CD14-positive monocyte (primary cell): ENCODE data around the gene THRB. TPM values are rescaled to one million over a fixed set of nuclear protein-coding genes. Genes with fewer than 3 reads are reported as not detected.

Source experiments
- DNase-seq, 3 donors: peaks; one replicate each; pipeline ENCODE4 v3.0.0-alpha.2; 2011 to 2022
- H2AFZ ChIP-seq: 2 replicates; pipeline ENCODE4 v1.6.0; 2012; ENCODE audit warnings: mild to moderate bottlenecking, low read depth, low read length, inconsistent platforms; ENCODE audit not compliant: insufficient read depth, poor library complexity, severe bottlenecking
- H3K27ac ChIP-seq, 2 donors: 1 replicate in 1 of 2; 2 replicates in 1 of 2; pipeline ENCODE4 v1.5.1; 2012 to 2013; ENCODE audit warnings: low read length in 2 of 2, control low read depth in 1 of 2, inconsistent platforms in 1 of 2, low read depth in 1 of 2, mild to moderate bottlenecking in 1 of 2
- H3K27me3 ChIP-seq, 2 donors: one replicate each; pipeline versions ENCODE4 v1.6.0 to v1.6.1; 2011 to 2013; ENCODE audit warnings: low read length in 2 of 2; ENCODE audit not compliant: control insufficient read depth in 2 of 2, insufficient read depth in 2 of 2
- H3K36me3 ChIP-seq, 2 donors: replicated peaks in 1 of 2; 1 replicate in 1 of 2; 2 replicates in 1 of 2; pipeline versions ENCODE4 v1.5.1 to v1.6.1; 2012 to 2013; ENCODE audit warnings: low read length in 2 of 2, control low read depth in 1 of 2, inconsistent platforms in 1 of 2, mild to moderate bottlenecking in 1 of 2; ENCODE audit not compliant: insufficient read depth in 2 of 2, control insufficient read depth in 1 of 2
- H3K4me1 ChIP-seq, 2 donors: 1 replicate in 1 of 2; 2 replicates in 1 of 2; pipeline versions ENCODE4 v1.5.1 to v1.6.1; 2012 to 2013; ENCODE audit warnings: low read length in 2 of 2, control low read depth in 1 of 2, inconsistent platforms in 1 of 2, mild to moderate bottlenecking in 1 of 2, moderate library complexity in 1 of 2; ENCODE audit not compliant: insufficient read depth in 2 of 2, control insufficient read depth in 1 of 2
- H3K4me2 ChIP-seq: replicated peaks from 2 replicates; pipeline ENCODE3; 2012; ENCODE audit warnings: low read length, moderate library complexity, mild to moderate bottlenecking; ENCODE audit not compliant: poor library complexity, severe bottlenecking; ENCODE audit errors: extremely low read depth
- H3K4me3 ChIP-seq, 3 experiments: fragments of 200-600 bp in 1 of 3; sonication (generic) in 1 of 3; replicated peaks in 1 of 3; 1 replicate in 2 of 3; 2 replicates in 1 of 3; pipeline ENCODE4 v1.5.1; 2011 to 2013; ENCODE audit warnings: low read length in 3 of 3, mild to moderate bottlenecking in 3 of 3, control low read depth in 2 of 3, low read depth in 2 of 3, inconsistent platforms in 1 of 3, moderate library complexity in 1 of 3
- H3K79me2 ChIP-seq: 2 replicates; pipeline ENCODE4 v1.6.0; 2012; ENCODE audit warnings: mild to moderate bottlenecking, control low read depth, inconsistent platforms, low read length, moderate library complexity; ENCODE audit not compliant: insufficient read depth
- H3K9ac ChIP-seq: 2 replicates; pipeline ENCODE4 v1.6.0; 2017; ENCODE audit warnings: low read length, mild to moderate bottlenecking; ENCODE audit not compliant: insufficient read depth, poor library complexity, severe bottlenecking
- H3K9me3 ChIP-seq, 2 donors: replicated peaks in 1 of 2; 1 replicate in 1 of 2; 2 replicates in 1 of 2; pipeline versions ENCODE4 v1.5.1 to v1.6.1; 2012 to 2013; ENCODE audit warnings: low read length in 2 of 2, control low read depth in 1 of 2; ENCODE audit not compliant: control insufficient read depth in 1 of 2, insufficient read depth in 1 of 2
- H4K20me1 ChIP-seq: 2 replicates; pipeline ENCODE4 v1.6.0; 2012; ENCODE audit warnings: mild to moderate bottlenecking, low read length, control low read depth, moderate library complexity; ENCODE audit not compliant: insufficient read depth
- H3K27ac Mint-ChIP-seq, 7 donors: one replicate each; pipeline ENCODE4 v1.8.0; 2020; ENCODE audit warnings: mild to moderate bottlenecking in 7 of 7, mixed read lengths in 7 of 7, moderate library complexity in 6 of 7, inconsistent platforms in 2 of 7
- H3K27me3 Mint-ChIP-seq, 3 donors: one replicate each; pipeline ENCODE4 v1.8.0; 2021 to 2022; ENCODE audit warnings: low read depth in 3 of 3, mild to moderate bottlenecking in 3 of 3, mixed read lengths in 3 of 3, moderate library complexity in 3 of 3, inconsistent platforms in 1 of 3
- H3K36me3 Mint-ChIP-seq, 2 donors: one replicate each; pipeline ENCODE4 v1.8.0; 2020; ENCODE audit warnings: mixed read lengths in 2 of 2, inconsistent platforms in 1 of 2, mild to moderate bottlenecking in 1 of 2
- H3K4me1 Mint-ChIP-seq: one replicate; pipeline ENCODE4 v1.8.0; 2020; ENCODE audit warnings: mild to moderate bottlenecking, mixed read lengths
- H3K4me3 Mint-ChIP-seq, 2 donors: one replicate each; pipeline ENCODE4 v1.8.0; 2020; ENCODE audit warnings: mild to moderate bottlenecking in 2 of 2, mixed read lengths in 2 of 2, moderate library complexity in 1 of 2
- H3K9me3 Mint-ChIP-seq, 7 donors: one replicate each; pipeline ENCODE4 v1.8.0; 2020 to 2022; ENCODE audit warnings: mixed read lengths in 7 of 7, mild to moderate bottlenecking in 6 of 7, moderate library complexity in 6 of 7, inconsistent platforms in 2 of 7
- WGBS: methylation state at CpG from one replicate; pipeline ENCODE4 v1.1.5; 2013; ENCODE audit warnings: missing lambda C conversion rate; ENCODE audit not compliant: insufficient coverage; 5-methylcytosine and 5-hydroxymethylcytosine counted together
- intact Hi-C, 2 donors: fragments of 100-400 bp; cut with micrococcal nuclease; formaldehyde crosslinking; loops; one replicate each; pipeline versions ENCODE4 v1.15.0 to v1.15.1; 2023
- polyA plus RNA-seq, 3 donors: library from polyadenylated mRNA; depleted of rRNA in 1 of 3; unstranded in 2 of 3; stranded (reverse) in 1 of 3; fragments of 300-500 nt in 2 of 3; fragments of >200 nt in 1 of 3; fragmentation: Illumina TruSeq in 2 of 3; gene quantifications; 1 replicate in 2 of 3; 2 replicates in 1 of 3; pipeline ENCODE4 v1.2.3, GENCODE V29; 2012 to 2021
- TF ChIP-seq, protein P1 (sequence below): fragments of 200-600 bp; IDR thresholded peaks from one replicate; pipeline ENCODE4 v1.8.0; 2022; ENCODE audit warnings: antibody characterized with exemption, mild to moderate bottlenecking

THRB gene
- polyA plus RNA-seq, 3 donors = 0.05 TPM; not detected in 2

DNA sequence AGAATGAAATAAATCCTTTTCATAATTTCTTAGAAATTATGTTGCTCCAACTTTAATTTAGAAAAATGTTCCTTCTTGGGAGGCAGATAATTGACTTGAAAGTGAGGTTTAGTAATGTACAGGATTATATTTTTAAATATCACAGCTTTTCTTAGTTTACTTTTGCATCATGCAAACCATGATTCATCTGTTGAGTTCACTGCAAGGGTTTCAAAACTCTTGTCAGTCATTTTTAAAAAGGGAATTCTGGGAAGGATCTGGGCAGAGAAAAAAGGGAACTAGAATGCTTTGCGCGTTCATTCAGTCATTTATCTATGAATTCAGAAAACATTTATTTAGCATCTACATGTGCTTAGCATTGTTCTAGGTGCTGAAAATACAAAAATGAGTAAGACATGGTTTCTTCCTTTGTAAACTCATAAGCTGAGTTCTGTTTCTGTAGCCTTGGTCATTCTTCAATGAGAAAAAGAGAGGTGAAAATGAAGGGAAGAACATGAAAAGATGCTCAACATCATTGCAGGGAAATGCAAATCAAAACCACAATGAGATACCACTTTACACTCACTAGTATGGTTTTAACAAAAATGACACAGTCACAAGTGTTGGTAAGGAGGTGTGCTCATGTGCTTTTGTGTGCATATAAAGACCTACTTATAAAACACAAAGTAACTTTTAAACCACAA, 340.5 kb downstream of the THRB start:
- Histone ChIP-seq H4K20me1 (no peaks in the 10 kb centered on the region), H3K9me3 (no peaks in the 10 kb centered on the region), H3K36me3 (no peaks in the 10 kb centered on the region), H3K9ac (no peak overlapping the region), H3K4me3 (no peak overlapping the region), H2AFZ (no peak overlapping the region), H3K79me2 (no peaks in the 10 kb centered on the region), H3K27me3 (peaks cover 0 to 2% of the 10 kb centered on the region in 2 donors), H3K4me1 (no peaks in the 10 kb centered on the region), H3K4me2 (no peak overlapping the region), H3K27ac (no peak overlapping the region)
- Mint-ChIP-seq H3K4me3 (peak overlapping the region in 1 of 2 donors; percentile 26), H3K4me1 (peaks cover 5% of the 10 kb centered on the region), H3K9me3 (peaks cover 0 to 4% (median 0%) of the 10 kb centered on the region in 7 donors), H3K36me3 (no peaks in the 10 kb centered on the region), H3K27ac (no peak overlapping the region), H3K27me3 (peaks cover 0 to 2% (median 1%) of the 10 kb centered on the region in 3 donors)
- intact Hi-C loops = no loop called here
- TF ChIP-seq, protein P1, sequence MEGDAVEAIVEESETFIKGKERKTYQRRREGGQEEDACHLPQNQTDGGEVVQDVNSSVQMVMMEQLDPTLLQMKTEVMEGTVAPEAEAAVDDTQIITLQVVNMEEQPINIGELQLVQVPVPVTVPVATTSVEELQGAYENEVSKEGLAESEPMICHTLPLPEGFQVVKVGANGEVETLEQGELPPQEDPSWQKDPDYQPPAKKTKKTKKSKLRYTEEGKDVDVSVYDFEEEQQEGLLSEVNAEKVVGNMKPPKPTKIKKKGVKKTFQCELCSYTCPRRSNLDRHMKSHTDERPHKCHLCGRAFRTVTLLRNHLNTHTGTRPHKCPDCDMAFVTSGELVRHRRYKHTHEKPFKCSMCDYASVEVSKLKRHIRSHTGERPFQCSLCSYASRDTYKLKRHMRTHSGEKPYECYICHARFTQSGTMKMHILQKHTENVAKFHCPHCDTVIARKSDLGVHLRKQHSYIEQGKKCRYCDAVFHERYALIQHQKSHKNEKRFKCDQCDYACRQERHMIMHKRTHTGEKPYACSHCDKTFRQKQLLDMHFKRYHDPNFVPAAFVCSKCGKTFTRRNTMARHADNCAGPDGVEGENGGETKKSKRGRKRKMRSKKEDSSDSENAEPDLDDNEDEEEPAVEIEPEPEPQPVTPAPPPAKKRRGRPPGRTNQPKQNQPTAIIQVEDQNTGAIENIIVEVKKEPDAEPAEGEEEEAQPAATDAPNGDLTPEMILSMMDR = no peak
- WGBS = no CpG with 5 or more reads among the region's 2 CpGs
- DNase-seq = peak in 1 of 3 donors; percentile 10

DNA sequence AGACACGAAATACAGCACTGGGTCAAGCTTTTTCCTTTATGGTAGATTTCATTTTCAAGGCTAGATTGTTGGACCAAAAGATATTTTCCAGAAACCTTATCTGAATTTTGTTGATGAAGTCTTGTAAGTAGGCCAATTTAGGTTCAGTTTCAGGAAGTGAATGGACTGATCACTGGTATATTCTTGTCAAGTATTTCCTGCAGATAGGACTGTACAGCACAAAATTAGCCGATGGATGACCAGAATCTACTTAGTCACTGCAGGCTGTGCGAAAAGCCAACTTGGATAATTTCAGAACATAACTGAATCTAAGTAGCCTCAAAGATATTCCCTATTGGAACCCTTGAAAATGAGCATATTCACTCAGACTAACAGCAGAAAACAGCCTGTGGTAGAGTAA, 343.1 kb downstream of the THRB start:
- Histone ChIP-seq H3K9ac (no peak overlapping the region), H3K9me3 (no peaks in the 10 kb centered on the region), H3K79me2 (no peaks in the 10 kb centered on the region), H3K36me3 (no peaks in the 10 kb centered on the region), H3K27ac (no peak overlapping the region), H3K4me2 (no peak overlapping the region), H2AFZ (no peak overlapping the region), H3K27me3 (peaks cover 0 to 2% of the 10 kb centered on the region in 2 donors), H3K4me1 (no peaks in the 10 kb centered on the region), H3K4me3 (no peak overlapping the region), H4K20me1 (no peaks in the 10 kb centered on the region)
- Mint-ChIP-seq H3K9me3 (peaks cover 0 to 2% (median 0%) of the 10 kb centered on the region in 7 donors), H3K36me3 (no peaks in the 10 kb centered on the region), H3K27me3 (peaks cover 0 to 2% (median 1%) of the 10 kb centered on the region in 3 donors), H3K4me1 (peaks cover 5% of the 10 kb centered on the region), H3K27ac (no peak overlapping the region), H3K4me3 (no peak overlapping the region)
- no peak for DNase-seq
- TF ChIP-seq, protein P1 = no peak
- intact Hi-C loops = no loop called here
- WGBS = no CpG with 5 or more reads among the region's 3 CpGs
